Activated T-helper 1 cell treated with anti-CD3 and anti-CD28 coated beads, Interleukin-12 subunit alpha, Interleukin-12 subunit beta, Interleukin-2, Interleukin-4 antibody, amounts not matched to agents 30 ng/mL and 10 ng/mL and 1 ng/mL, durations not matched to agents 14 hours and 24 hours and 36 hours (primary cell): ENCODE data around the gene CRHR1. TPM values are rescaled to one million over a fixed set of nuclear protein-coding genes. Genes with fewer than 3 reads are reported as not detected.

Experiments
- DNase-seq: peaks from one replicate; pipeline ENCODE4 v3.0.0; 2021; ENCODE audit warnings: low spot score
- H3K27ac Mint-ChIP-seq: one replicate; pipeline ENCODE4 v1.8.0; 2021; ENCODE audit warnings: mild to moderate bottlenecking, mixed read lengths
- H3K27me3 Mint-ChIP-seq: one replicate; pipeline ENCODE4 v1.8.0; 2022; ENCODE audit warnings: mild to moderate bottlenecking, moderate library complexity, mixed read lengths; ENCODE audit not compliant: insufficient read depth
- H3K36me3 Mint-ChIP-seq: one replicate; pipeline ENCODE4 v1.8.0; 2021; ENCODE audit warnings: low read depth, mixed read lengths
- H3K4me1 Mint-ChIP-seq: one replicate; pipeline ENCODE4 v1.8.0; 2021; ENCODE audit warnings: low read depth, mixed read lengths
- H3K4me3 Mint-ChIP-seq: one replicate; pipeline ENCODE4 v1.8.0; 2021; ENCODE audit warnings: mild to moderate bottlenecking, moderate library complexity, mixed read lengths
- H3K9me3 Mint-ChIP-seq: one replicate; pipeline ENCODE4 v1.8.0; 2021; ENCODE audit warnings: mixed read lengths
- intact Hi-C: fragments of 100-400 bp; cut with micrococcal nuclease; formaldehyde crosslinking; loops from one replicate; pipeline ENCODE4 v1.15.1; 2024
- total RNA-seq: library from RNA; stranded (reverse); gene quantifications from 2 replicates; pipeline ENCODE4 v1.2.3, GENCODE V29; 2022

Gene CRHR1
- total RNA-seq, 1 donor from 2014 or later: not detected

DNA sequence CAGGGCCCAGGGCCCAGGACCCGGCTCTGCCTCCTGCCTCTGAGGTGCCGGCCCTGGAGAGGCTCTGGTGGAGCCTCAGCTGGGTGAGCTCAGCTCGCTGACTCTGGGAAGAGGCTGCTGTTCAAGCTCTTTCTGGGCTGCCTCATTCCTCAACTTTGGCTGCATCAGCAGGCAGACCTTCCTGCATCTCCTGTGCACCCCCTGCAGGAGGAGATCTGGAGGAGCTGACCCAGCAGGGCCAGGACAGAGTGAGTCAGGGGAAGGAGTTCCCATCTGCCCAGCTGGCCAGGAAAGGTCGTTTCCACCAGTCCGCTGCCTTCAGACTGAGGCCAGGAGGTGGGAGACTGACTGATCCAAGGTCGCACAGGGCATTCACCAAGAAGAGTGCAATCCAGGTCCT lies 10.7 kb downstream of the CRHR1 start:
- Mint-ChIP-seq H3K4me3 (no peak overlapping the region), H3K4me1 (no peaks in the 10 kb centered on the region), H3K36me3 (no peaks in the 10 kb centered on the region), H3K27me3 (peaks cover 17% of the 10 kb centered on the region), H3K27ac (no peak overlapping the region), H3K9me3 (no peaks in the 10 kb centered on the region)
- DNase-seq: no peak
- intact Hi-C loops: no loop called here

GRCh38 chr17:45800816-45801215 lies 16.7 kb downstream of the CRHR1 start:
- peaks cover 9% of the 10 kb centered on the region for H3K27me3 Mint-ChIP-seq
- H3K4me3 Mint-ChIP-seq: no peak overlapping the region
- DNase-seq: no peak
- intact Hi-C loops: no loop called here
- no peaks in the 10 kb centered on the region for H3K36me3 Mint-ChIP-seq
- no peaks in the 10 kb centered on the region for H3K4me1 Mint-ChIP-seq
- H3K9me3 Mint-ChIP-seq: no peaks in the 10 kb centered on the region
- H3K27ac Mint-ChIP-seq: no peak overlapping the region

GRCh38 chr17:45801421-45801820 lies 17.3 kb downstream of the CRHR1 start:
- Mint-ChIP-seq H3K4me3 (no peak overlapping the region), H3K27ac (no peak overlapping the region), H3K4me1 (no peaks in the 10 kb centered on the region), H3K36me3 (no peaks in the 10 kb centered on the region), H3K9me3 (no peaks in the 10 kb centered on the region), H3K27me3 (peaks cover 9% of the 10 kb centered on the region)
- DNase-seq: no peak
- intact Hi-C loops: no loop called here

- no peak for DNase-seq
These were observed 24.7 kb downstream of the CRHR1 start for GRCh38 chr17:45808845-45809244.

GRCh38 chr17:45809499-45809898 lies 25.4 kb downstream of the CRHR1 start:
- no peaks in the 10 kb centered on the region for H3K36me3 Mint-ChIP-seq
- no peak overlapping the region for H3K27ac Mint-ChIP-seq
- no peak overlapping the region for H3K4me3 Mint-ChIP-seq
- no peaks in the 10 kb centered on the region for H3K4me1 Mint-ChIP-seq
- no peaks in the 10 kb centered on the region for H3K27me3 Mint-ChIP-seq
- intact Hi-C loops: no loop called here
- no peaks in the 10 kb centered on the region for H3K9me3 Mint-ChIP-seq
- DNase-seq: no peak

More at GRCh38 chr17:45808845-45809244, 24.7 kb downstream of the CRHR1 start:
- Mint-ChIP-seq H3K27ac (no peak overlapping the region), H3K4me1 (no peaks in the 10 kb centered on the region), H3K27me3 (peaks cover 4% of the 10 kb centered on the region), H3K4me3 (no peak overlapping the region), H3K36me3 (no peaks in the 10 kb centered on the region), H3K9me3 (no peaks in the 10 kb centered on the region)
- intact Hi-C loops: no loop called here

- no peaks in the 10 kb centered on the region for H3K27me3 Mint-ChIP-seq
- DNase-seq: no peak
- intact Hi-C loops: no loop called here
- no peaks in the 10 kb centered on the region for H3K36me3 Mint-ChIP-seq
- H3K4me3 Mint-ChIP-seq: no peak overlapping the region
- H3K27ac Mint-ChIP-seq: no peak overlapping the region
- no peaks in the 10 kb centered on the region for H3K9me3 Mint-ChIP-seq
- H3K4me1 Mint-ChIP-seq: no peaks in the 10 kb centered on the region
These were observed 28.0 kb downstream of the CRHR1 start for GRCh38 chr17:45812102-45812501.

DNA sequence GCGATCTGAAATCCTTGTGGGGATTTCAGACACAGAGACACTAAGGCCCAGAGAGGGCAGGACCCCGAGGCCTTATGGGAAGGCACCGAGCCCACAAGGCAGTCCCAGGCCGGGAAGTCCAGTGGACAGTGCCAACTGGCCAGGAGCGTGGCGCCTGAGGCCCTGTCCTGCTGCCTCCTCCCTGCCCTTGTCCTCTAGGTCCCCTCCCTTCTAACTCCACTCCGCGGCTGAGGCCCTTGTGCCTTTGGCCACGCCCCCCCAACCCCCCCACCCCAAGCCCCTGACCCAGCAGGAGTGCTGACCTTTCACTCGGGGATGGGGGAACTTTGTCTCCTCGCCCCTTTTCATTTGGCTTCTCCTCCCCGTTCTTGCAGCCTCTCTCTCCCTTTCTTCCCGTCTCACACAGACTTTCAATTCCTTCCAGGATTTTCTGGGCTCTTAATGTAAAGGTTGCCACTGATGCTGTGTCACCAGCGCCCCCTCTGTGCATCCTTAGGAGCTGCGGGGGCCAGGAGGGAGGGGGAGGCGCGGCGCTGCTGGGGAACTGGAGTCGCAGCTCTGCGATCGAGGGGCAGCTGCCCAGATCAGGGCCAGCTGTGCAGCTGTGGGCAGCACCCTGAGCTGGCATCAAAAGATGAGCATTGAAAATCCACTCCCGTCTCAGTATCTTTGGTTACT lies 29.1 kb downstream of the CRHR1 start:
- H3K9me3 Mint-ChIP-seq: no peaks in the 10 kb centered on the region
- no peaks in the 10 kb centered on the region for H3K36me3 Mint-ChIP-seq
- H3K27ac Mint-ChIP-seq: no peak overlapping the region
- no peaks in the 10 kb centered on the region for H3K4me1 Mint-ChIP-seq
- H3K4me3 Mint-ChIP-seq: no peak overlapping the region
- intact Hi-C loops: no loop called here
- no peak for DNase-seq
- peaks cover 1% of the 10 kb centered on the region for H3K27me3 Mint-ChIP-seq

DNA sequence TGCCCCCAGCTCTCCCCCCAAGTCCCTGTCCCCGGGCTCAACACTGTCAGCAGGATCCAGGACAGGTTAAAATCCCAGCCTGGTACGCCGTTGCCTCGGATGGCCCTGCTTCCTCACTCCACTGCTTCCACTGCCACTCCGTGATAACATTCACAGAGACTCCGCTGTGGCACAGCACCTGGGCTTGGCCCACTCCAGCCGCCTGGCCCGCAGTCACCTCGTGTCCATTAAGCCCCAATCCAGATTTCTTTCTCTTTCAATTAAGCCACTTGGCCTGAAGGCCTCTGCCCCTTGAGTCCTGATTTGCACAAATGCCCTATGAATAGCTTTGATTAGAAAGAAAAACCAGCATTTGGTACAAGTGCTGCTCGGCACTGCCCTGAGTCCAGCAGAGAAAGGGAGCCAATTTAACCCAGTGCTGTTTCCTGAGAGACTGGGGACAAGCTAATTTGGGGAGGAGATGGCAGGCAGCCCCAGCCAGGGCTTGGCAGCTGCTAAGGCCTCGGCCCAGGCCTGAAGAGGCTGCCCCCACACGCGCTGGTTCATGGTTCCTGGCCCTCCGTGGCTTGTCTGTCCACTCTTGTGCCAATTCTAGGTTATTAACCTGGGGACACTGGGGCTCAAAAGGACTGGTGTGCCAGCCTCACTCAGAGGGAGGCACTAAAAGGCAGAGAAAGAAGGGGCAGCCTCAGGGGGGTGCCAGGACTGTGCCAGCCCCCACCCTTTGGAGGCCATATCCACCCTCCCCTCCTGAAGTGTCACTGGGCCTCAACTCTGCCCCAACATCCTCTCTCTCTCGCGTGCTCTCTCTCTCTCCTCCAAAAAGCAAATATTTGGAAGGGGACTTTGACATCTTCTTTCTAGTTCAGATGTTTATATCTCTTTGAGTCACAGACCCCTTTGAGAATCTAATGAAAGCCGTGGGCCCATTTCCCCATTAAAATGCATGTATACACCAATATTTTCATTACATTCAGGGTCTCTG lies 30.8 kb downstream of the CRHR1 start:
- Mint-ChIP-seq H3K36me3 (no peaks in the 10 kb centered on the region), H3K9me3 (no peaks in the 10 kb centered on the region), H3K4me3 (no peak overlapping the region), H3K4me1 (no peaks in the 10 kb centered on the region), H3K27ac (no peak overlapping the region), H3K27me3 (peaks cover 4% of the 10 kb centered on the region)
- no peak for DNase-seq
- intact Hi-C loops: no loop called here

- H3K27ac Mint-ChIP-seq: no peak overlapping the region
- H3K9me3 Mint-ChIP-seq: no peaks in the 10 kb centered on the region
- no peaks in the 10 kb centered on the region for H3K36me3 Mint-ChIP-seq
- H3K4me1 Mint-ChIP-seq: no peaks in the 10 kb centered on the region
- intact Hi-C loops: no loop called here
- no peak overlapping the region for H3K4me3 Mint-ChIP-seq
- H3K27me3 Mint-ChIP-seq: peaks cover 8% of the 10 kb centered on the region
- no peak for DNase-seq
These were observed 31.6 kb downstream of the CRHR1 start for GRCh38 chr17:45815752-45816151.

- intact Hi-C loops: no loop called here
- no peaks in the 10 kb centered on the region for H3K4me1 Mint-ChIP-seq
- H3K36me3 Mint-ChIP-seq: no peaks in the 10 kb centered on the region
- H3K9me3 Mint-ChIP-seq: no peaks in the 10 kb centered on the region
- H3K4me3 Mint-ChIP-seq: no peak overlapping the region
- H3K27me3 Mint-ChIP-seq: peaks cover 11% of the 10 kb centered on the region
- no peak overlapping the region for H3K27ac Mint-ChIP-seq
- DNase-seq: no peak
These were observed 33.9 kb downstream of the CRHR1 start for GRCh38 chr17:45818041-45818440.

DNA sequence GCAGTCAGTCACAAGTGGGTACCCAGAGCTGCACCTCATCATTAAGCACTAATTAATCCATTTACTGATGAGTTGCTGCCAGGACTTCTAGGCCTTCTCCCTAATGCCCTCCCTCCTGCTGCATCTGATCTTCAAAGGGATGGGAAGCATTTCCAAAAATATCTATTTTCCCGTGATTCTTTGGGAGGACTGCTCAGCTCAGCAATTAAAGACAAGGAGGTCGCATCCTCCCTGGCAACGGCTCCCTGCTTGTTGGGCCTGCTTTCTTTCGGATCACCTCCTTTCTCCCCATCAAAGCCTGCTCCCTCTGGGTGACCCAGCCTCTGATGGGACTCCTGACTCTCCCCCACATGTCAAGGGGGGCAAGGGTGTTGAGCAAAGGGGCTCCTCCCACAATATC lies 34.6 kb downstream of the CRHR1 start:
- Mint-ChIP-seq H3K4me3 (no peak overlapping the region), H3K36me3 (no peaks in the 10 kb centered on the region), H3K27ac (no peak overlapping the region), H3K9me3 (no peaks in the 10 kb centered on the region), H3K27me3 (peaks cover 11% of the 10 kb centered on the region), H3K4me1 (no peaks in the 10 kb centered on the region)
- no peak for DNase-seq
- intact Hi-C loops: no loop called here

DNA sequence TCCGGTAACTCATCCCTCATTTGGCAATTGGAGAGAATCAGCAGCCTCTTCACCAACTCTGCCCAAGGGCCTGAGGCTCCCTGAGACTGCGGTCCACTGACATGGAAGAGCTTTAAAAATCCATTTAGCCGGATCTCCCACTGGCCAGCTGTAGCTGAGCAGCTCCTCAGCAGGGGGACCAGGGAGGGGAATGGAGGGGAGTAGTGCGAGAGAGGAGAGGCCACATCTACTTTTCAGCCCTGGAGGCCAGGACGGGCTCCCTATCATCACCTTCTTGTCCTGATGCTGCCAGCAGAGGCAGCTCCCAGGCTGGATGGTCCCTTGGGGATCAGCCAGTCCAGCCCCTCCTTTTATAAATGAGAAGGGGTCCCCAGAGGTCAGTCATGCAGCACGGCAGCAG lies 35.5 kb downstream of the CRHR1 start:
- intact Hi-C loops: no loop called here
- no peaks in the 10 kb centered on the region for H3K36me3 Mint-ChIP-seq
- H3K4me3 Mint-ChIP-seq: no peak overlapping the region

GRCh38 chr17:45820052-45820780 lies 36.1 kb downstream of the CRHR1 start:
- intact Hi-C loops: no loop called here
- no peak for DNase-seq
- peaks cover 11% of the 10 kb centered on the region for H3K27me3 Mint-ChIP-seq
- no peaks in the 10 kb centered on the region for H3K36me3 Mint-ChIP-seq
- no peak overlapping the region for H3K27ac Mint-ChIP-seq
- H3K9me3 Mint-ChIP-seq: no peaks in the 10 kb centered on the region
- H3K4me1 Mint-ChIP-seq: no peaks in the 10 kb centered on the region
- H3K4me3 Mint-ChIP-seq: no peak overlapping the region

More for the DNA sequence above, 35.5 kb downstream of the CRHR1 start:
- Mint-ChIP-seq H3K27ac (no peak overlapping the region), H3K27me3 (peaks cover 11% of the 10 kb centered on the region), H3K4me1 (no peaks in the 10 kb centered on the region), H3K9me3 (no peaks in the 10 kb centered on the region)
- DNase-seq: no peak
